ENCODE measurements around the gene TFDP3.

Gene TFDP3

GRCh38 chrX:133189195-133189594 is 29.0 kb downstream of the TFDP3 start:
- in situ Hi-C loops (cut with MboI; ENCODE audit: low sequenced_read_pairs): no loop called here

GRCh38 chrX:133188631-133189030 is 29.5 kb downstream of the TFDP3 start:
- in situ Hi-C loops (cut with MboI; ENCODE audit: low sequenced_read_pairs): no loop called here

GRCh38 chrX:133185938-133186337 is 32.2 kb downstream of the TFDP3 start:
- in situ Hi-C loops (cut with MboI; ENCODE audit: low sequenced_read_pairs): no loop called here

- in situ Hi-C loops (cut with MboI; ENCODE audit: low sequenced_read_pairs): no loop called here
Observed at GRCh38 chrX:133185119-133185518, 33.0 kb downstream of the TFDP3 start.

GRCh38 chrX:133183806-133184205 is 34.3 kb downstream of the TFDP3 start:
- in situ Hi-C loops (cut with MboI; ENCODE audit: low sequenced_read_pairs): no loop called here

- in situ Hi-C loops (cut with MboI; ENCODE audit: low sequenced_read_pairs): no loop called here
Observed at GRCh38 chrX:133179500-133179899, 38.7 kb downstream of the TFDP3 start.

GRCh38 chrX:133177202-133177601 is 41.0 kb downstream of the TFDP3 start:
- in situ Hi-C loops (cut with MboI; ENCODE audit: low sequenced_read_pairs): no loop called here

- in situ Hi-C loops (cut with MboI; ENCODE audit: low sequenced_read_pairs): no loop called here
Observed at GRCh38 chrX:133175605-133176004, 42.5 kb downstream of the TFDP3 start.

- in situ Hi-C loops (cut with MboI; ENCODE audit: low sequenced_read_pairs): no loop called here
Observed at GRCh38 chrX:133175162-133175561, 43.0 kb downstream of the TFDP3 start.

- in situ Hi-C loops (cut with MboI; ENCODE audit: low sequenced_read_pairs): no loop called here
Observed at GRCh38 chrX:133171962-133172708, 46.0 kb downstream of the TFDP3 start.
